ENCODE measurements around the gene MCTP2.

The MCTP2 gene

DNA sequence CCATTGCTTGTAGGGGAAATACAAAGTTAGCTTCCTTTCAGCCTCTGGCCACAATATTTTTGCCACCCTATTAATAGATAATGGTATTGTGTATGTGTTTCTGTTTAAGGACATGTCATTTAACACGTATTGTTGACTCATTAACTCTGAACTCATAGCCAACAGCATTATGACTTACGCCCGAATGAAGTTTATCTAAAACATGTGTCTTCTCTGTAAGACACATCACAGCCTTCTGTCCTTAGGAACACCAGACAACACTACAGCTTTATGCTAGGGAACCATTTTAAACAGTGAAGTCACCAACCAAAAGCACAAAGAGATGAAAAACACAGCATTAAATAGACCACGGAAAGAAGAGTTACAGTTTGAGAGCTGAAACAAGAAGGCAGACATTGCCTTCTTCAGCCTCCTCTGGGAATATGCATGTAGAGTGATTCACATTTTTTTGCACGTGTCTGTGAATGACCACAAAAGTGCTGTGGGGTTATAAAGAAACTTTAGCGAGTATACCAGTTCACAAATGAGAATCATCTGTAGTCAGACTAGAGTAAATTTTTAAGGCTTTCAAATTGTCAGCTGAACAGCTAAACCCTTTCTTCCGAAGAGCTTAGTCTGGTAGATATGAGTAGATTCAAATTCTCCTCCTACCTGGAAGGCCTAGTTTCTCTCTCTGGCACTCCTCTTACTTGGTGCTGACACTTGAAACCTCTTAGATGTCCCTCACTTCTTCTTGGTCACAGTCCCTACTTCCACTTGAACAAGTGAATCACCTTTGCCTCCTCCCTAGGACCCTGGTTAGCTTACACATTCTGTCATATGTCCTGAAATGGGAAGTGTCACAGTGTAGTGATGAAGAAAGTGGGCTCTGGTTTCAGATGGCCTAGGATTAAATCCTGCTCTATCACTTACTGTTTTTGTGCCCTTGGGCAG is 32.2 kb downstream of the MCTP2 start:
- no peak for DNase-seq (ENCODE audit: low read depth, low spot score)

DNA sequence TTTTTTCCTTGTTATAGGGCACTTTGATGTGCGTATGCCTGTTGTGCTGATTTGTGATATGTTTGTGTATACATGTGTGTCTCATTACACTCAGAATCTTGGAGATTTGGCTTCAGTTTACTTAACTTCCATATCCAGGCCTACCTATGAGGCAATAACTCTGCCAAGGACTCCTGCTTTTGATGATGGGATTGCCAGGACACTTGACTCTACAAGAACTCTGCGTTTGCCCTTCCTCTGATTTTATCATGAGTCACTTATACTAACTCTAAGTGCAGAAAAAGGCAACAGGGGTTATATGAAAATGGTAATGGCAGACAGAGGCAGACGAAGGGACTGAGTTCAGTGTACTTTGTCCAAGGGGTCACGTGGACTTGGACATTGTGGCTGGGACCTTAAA is 33.6 kb downstream of the MCTP2 start:
- DNase-seq (ENCODE audit: low read depth, low spot score), result no peak

DNA sequence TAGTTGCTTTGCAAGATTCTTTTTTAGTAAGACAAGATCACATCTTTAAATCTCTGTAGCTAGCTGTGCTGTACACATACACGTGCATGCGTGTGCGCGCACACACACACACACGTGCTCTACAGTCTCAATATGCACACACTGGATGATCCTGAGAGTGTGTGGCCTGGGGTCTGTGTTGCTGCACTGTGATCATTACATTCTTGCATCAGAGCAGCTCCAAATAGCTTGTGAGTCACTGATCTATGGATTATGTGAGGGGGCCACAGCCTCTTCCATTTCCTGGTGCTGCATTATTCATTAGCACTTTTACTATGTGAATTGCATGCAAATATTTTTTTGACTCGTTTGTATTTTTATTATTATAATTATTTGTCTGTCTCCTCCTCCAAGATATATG is 34.6 kb downstream of the MCTP2 start:
- DNase-seq (ENCODE audit: low read depth, low spot score), result no peak

DNA sequence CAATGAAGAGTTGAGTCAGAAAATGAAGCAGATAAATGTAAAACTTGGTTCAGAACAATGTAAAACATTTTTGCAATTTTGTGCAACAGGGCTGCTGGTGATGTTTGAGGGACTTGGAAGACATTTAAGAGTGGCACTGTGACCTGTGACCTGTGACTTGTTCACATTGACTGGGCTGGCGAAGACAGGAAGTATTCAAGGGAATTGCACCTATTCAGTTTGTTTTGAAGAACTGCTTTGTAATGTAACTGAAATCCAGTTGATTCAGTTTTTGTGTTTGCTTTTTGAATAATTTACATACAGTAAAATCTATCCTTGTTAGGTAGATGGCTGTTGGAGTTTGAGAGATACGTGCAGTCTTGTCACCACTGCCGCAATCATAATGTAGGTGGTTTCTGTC is 35.4 kb downstream of the MCTP2 start:
- no peak for DNase-seq (ENCODE audit: low read depth, low spot score)

DNA sequence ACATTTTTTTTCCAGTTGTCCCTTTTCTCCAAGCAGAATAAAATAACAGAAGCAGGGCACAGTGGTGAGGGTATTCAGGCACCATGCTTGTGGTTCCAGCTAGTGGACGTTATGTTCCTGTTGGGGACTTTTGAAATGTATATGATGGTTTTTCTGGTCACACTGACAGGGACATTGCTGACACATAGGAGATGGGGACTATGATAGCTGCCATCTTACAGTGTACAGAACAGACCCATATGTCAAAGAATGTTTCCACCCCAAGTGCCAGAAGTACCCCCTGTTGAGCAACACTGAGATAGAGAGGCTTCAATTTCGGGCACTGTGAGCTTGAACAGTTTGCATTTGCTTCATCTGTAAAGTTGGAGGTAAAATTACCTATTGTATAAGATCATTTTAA is 38.6 kb downstream of the MCTP2 start:
- no peak for DNase-seq (ENCODE audit: low read depth, low spot score)

DNA sequence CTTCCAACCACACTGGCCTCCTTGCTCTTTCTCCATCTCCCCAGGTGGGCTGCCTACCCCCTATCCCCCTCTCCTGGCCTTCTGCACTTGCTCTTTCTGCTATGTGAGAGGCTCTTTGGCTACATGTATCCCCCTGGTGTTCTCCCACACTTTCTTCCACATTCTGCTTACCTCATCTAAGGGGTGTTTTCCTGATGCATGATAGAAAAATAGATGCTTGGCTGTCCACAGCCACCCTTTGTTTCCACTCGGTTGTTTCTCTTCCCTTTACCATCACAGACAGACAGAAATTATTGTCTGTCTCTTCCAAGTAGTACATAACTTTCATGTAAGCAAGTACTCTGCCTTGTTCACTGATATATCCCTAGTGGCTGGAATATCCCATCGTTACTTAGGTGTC is 39.2 kb downstream of the MCTP2 start:
- DNase-seq (ENCODE audit: low read depth, low spot score), result no peak

DNA sequence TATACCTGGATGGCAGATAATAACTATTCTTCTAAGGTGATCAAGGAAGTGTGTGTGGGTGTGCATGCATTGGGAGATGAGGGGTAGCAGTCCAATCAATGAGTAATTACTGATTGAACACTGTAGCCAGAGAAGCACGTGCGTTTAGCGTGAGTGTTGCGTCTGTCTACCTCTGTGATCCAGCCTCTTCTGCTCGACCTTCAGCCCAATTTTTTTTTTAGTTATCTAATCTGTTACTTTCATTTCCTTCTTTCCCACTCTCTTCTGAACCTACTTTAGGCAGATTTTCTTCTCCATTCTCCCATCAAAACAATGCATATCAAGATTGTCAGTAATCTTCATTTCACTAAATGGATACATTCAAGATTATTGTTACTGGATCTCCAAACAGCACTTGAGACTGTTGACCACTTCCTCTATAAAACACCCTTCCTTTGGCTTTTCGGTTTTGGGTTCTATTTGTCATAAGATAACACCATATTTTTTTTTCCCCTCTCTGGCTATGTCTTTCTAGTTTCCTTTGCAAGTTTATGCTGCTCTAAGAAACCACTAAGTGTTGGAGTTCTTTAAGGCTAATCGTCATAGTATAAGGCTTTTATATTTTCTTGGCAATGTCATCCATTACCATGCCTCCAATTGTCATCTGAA is 41.0 kb downstream of the MCTP2 start:
- no peak for DNase-seq (ENCODE audit: low read depth, low spot score)

DNA sequence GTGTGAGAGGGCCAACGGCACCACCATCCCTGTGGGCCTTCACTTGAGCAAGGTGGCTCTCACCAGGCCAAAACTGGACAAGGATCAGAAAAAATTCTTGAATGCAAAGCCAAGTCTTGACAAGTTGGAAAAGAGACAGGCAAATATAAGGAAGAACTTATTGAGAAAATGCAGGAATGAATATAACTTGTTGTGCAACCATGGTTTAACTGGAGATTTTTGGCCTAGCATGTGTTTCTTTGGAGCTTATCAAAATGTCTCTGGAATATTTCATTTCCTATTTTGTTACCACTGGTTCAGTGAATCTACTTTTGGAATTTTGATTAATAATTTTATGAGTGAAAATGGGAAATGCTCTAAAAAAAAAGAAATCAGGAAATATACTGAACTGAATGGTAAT is 42.5 kb downstream of the MCTP2 start:
- no peak for DNase-seq (ENCODE audit: low read depth, low spot score)

DNA sequence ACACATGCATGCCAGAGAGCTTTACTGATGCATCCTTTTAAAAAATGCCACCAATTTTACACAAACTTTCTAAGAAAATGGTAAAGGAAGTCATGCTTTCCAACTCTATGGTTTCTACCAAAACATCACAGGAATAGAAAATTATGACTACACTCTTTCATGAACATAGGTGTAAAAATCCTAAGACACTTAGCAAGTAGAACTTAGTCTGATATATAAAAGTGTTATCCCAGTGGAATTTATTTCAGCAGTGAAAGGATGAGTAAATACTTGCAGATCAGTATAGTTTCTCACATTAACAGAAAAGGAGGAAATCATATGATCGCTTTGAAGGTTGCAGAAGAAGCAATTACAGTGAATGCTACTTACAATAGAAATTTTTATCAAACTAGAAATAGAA is 43.4 kb downstream of the MCTP2 start:
- DNase-seq (ENCODE audit: low read depth, low spot score), result no peak

DNA sequence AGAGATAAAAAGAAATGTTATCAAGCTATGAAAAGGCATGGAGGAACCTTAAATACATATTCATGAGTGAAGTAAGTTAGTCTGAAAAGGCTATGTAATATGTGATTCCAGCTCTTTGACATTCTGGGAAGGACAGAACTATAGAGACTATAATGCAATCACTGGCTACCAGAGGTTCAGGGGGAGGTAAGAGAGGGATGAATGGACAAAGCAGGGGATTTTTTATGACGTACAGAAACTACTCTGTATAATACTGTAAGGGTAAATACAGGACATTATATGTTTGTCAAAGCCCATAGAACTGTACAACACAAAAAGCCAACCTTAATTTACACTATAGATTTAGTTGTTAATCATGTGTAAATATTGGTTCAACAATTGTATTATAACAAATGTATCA is 46.1 kb downstream of the MCTP2 start:
- DNase-seq (ENCODE audit: low read depth, low spot score), result no peak

DNA sequence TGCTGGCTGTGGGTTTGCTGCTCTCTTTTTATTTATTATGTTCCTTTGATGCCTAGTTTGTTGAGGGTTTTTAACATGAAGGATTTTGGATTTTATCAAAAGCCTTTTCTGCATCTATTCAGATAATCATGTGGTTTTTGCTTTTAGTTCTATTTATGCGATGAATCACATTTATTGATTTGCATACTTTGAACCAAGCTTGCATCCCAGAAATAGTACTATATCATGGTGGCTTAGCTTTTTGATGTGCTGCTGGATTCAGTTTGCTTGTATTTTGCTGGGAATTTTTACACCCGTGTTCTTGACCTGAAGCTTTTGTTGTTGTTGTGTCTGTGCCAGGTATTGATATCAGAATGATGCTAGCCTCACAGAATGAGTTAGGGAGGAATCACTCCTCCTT is 48.4 kb downstream of the MCTP2 start:
- DNase-seq (ENCODE audit: low read depth, low spot score), result no peak

DNA sequence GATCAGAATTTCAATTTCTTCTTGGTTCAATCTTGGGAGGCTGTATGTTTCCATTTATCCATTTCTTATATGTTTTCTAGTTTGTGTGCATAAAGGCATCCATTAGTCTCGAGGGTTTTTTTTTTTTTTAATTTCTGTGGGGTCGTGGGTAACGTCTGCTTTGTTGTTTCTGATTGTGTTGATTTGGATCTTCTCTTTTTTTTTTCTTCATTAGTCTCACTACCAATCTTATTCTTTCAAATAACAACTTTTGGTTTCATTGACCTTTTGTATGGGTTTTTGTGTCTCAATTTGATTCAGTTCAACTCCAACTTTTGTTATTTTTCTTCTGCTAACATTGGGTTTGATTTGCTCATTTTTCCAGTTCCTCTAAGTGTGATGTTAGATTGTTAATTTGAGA is 48.9 kb downstream of the MCTP2 start:
- no peak for DNase-seq (ENCODE audit: low read depth, low spot score)

DNA sequence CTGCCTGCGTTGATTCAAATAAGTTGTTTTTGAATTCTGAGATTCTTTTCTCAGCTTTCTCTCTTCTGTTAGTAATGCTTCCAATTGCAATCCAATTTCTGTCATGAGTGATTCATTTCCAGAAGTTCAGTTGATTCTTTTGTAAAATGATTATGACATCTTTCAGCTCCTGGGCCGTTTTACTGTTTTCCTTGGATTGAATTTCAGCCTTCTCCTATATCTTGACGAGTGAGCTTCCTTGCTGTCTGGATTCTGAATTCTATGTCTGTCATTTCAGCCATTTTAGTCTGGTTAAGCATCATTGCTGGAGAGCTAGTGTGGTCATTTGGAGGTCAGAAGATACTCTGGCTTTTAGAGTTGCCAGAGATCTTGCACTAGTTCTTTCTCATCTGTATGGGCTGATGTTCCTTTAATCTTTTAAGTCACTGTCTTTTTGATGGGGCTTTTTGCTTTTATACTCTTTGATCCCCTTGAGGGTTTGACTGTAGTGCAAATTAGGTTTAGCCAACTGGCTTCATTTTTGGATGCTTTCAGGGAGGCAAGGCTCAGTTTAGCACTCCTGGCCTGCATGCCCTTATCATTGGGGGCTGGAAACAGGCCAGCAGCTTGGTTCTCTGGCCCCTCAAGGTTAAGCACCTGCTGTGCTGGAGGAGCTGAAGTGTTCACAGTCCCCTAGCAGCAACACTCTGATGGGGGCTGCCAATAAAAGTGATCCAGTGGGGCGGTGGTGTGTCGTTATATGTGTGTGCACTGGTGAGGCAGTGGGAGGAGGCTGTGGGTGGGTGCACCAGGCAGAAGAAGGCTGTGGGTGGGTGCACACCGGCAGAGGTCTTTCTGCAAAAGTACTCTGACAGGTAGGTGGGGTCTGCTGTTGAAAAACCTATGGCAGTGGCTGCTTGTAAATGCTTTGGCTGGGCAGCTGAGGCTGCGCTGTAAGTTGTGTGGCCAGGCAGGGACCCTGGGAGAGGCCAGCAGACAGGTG is 51.2 kb downstream of the MCTP2 start:
- no peak for DNase-seq (ENCODE audit: low read depth, low spot score)

DNA sequence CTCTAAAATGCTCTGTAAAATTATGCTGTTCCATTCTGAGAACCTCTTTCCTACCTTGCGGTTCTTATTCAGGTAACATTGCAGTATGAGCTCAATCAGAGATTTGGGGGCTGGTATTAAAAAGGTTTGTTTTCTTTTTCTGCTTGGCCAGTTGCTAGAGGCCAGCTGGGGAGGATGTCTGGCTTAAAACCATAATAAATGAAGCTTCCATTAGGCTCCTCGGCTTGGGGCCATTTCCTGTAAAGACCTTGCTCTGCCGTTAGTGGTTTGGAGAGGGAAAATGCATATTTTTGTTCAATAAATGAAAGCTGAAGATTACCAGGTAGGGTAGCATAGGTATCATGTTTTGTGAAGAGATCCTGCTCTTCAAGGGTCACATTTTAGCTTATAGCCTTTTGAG is 55.2 kb downstream of the MCTP2 start:
- DNase-seq (ENCODE audit: low read depth, low spot score), result no peak

DNA sequence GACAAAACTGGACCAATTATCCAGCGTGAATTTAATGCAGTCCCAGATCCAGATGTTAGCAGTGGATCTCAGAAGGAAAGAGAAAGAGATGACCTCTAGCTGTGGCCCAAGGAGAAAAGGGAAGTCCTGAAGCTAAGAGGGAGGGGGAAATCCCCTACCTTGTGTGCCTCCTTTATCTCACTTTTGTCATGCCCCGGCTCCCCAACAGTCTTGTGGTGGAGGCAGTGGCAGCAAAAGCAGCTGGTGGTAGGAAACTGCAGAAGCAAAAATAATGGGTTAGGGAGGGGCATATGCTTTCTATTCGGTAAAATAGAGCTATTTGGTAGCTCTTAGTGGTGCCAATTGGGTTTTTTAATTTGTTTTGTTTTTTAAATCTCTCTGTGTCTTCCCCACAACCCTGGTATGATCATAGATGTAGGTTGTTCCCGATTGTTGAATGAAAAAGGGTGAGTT is 56.5 kb downstream of the MCTP2 start:
- DNase-seq (ENCODE audit: low read depth, low spot score), result no peak

DNA sequence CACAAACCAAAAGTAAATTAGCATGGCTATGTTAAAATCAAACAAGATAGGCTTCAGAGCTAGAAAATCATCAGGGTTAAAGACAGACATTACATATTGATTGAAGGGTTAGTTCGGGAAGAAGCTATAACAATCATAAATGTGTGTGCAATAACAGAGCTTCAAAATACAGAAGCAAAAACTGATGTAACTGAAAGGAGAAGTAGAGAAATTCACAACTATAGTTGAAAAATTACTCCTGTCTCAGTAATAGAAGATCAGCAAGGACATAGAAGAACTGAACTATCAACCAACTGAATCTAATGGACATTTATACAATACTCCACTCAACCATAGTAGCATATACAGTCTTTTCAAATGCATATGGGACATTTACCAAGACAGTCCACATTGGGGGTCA is 59.4 kb downstream of the MCTP2 start:
- no peak for DNase-seq (ENCODE audit: low read depth, low spot score)

DNA sequence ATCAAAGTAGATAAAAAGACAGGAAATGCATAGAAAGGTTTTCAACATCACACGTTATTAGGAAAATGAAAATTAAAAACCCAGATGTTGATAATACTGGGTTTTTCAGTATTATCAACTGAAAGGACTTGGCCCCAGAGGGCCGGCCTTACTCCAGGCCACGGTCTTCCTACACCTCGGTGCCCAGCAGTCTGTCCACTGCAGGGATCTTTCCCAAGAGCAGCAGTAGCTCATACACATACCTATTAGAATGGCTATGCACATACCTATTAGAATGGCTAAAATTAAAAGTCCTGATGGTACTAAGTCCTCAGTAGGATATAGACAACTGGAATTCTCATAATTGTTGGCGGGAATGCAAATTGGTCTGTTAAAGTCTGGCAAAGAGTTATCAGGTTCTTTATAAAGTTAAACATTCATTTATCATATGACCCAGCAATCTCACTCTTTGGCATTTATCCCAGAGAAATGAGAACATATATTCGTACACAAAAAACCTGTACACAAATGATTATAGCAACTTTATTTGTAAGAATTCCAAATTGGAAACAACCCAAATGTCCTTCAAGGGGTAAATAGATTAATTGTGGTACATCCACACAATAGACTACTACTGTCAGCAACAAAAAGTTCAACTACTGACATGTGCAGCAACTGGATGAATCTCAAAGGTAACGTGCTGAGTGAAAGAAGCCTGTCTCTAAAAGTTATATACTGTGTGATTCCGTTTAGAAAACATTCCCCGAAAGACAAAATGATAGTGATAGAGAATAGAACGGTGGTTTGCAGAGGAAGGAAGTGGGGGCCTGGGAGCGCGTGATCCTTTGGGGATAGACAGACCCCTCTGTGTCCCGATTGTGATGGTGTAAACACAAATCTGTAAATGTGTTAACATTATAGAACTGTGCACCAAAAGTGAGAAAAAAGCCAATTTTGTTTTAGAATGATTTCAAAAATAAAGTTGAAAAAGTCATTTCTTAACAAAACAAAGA is 62.3 kb downstream of the MCTP2 start:
- DNase-seq (ENCODE audit: low read depth, low spot score), result no peak

DNA sequence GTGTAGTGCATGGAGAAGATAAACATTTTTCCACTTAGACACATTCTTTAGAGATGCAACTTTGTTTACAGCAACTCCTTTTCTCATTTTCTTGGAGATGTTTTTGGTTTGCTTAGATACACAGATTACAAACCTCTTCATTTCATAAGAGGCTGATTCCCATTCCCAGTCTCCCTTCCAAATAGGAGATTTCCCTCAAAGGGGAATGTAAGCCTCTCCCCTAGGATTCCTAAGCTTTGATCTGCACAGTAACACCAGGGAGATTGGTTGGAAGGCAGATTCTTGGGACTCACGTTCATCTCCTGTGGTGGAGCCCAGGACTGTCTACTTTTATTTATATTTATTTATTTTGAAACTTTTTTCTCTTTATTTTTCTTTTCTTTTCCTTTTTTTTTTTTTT is 63.2 kb downstream of the MCTP2 start:
- no peak for DNase-seq (ENCODE audit: low read depth, low spot score)

DNA sequence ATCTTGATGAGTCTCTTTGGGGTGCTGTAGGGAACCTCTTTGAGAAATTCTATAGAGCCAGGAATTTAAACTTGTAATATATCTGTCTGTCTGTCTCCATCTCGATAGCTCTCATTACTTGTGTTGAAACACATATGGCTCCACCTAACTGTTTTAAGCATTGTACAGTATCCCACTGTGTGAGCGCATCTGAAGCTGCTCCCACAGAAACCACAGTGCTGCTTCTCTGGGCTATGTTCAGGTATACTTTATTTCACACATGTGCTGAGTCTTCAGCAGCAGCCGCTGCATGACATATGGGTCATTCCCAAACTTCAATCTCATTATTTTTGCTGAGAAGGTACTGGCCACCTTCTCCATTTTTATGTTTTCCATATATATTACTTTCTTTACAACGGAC is 63.9 kb downstream of the MCTP2 start:
- DNase-seq (ENCODE audit: low read depth, low spot score), result no peak

DNA sequence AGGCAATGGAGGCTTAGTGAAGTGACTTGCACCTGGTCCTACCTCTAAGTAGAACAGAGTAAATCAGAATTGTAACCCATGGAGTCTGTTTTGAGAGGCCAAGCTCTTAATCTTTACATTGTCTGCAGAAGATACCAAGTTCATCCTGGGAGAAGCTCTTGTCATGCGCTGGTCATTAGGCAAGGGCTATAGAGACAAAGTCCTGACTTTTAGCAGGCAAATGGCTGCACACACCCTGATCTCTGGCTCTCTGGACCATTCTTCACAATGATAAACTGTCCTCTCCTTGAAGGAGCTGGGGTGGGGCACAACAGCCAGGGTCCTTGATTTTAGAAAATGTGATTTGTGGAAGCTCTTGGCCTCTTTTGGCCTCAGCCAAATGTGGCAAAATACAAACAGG is 65.4 kb downstream of the MCTP2 start:
- no peak for DNase-seq (ENCODE audit: low read depth, low spot score)

DNA sequence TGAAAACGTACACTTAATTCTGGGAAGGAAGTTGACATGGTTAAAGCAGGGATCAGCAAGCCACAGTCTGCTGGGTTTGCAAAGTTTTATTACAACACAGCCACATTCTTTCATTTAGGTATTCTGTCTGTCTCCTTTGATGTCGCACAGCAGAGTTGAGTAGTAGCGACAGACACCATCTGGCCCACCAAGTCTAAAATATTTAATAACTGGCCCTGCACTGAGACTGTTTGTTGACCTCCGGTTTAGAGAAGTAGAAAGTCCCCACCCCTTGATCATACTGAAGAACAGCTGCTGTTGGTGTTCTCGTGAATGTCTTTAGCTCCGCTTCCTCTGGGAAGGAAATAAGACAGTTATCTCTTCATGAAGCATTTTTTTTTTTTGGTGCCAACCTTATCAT is 66.2 kb downstream of the MCTP2 start:
- no peak for DNase-seq (ENCODE audit: low read depth, low spot score)

Measured in astrocyte of the hippocampus (primary cell).